Measurements from ENCODE around the gene SEMA6B.

The SEMA6B gene

GRCh38 chr19:4597975-4598671 lies 38.6 kb upstream of the SEMA6B start (continued):
- TF ChIP-seq ZNF791 (tag by site-specific recombination; IDR thresholded peaks at IDR 0.05) (no peak), ZNF426 (tag by site-specific recombination; IDR thresholded peaks at IDR 0.05) (no peak), ZNF449 (tag by site-specific recombination; IDR thresholded peaks at IDR 0.05) (no peak), ZSCAN30 (tag by site-specific recombination; IDR thresholded peaks at IDR 0.05) (no peak), ZNF514 (tag by site-specific recombination; IDR thresholded peaks at IDR 0.05) (no peak), ZNF600 (tag by site-specific recombination; IDR thresholded peaks at IDR 0.05) (0 out of 2 replicates have a peak, but pooled peaks have one; percentile 22), ZNF560 (tag by site-specific recombination; IDR thresholded peaks at IDR 0.05; ENCODE audit: borderline replicate concordance) (no peak), TCF7L2 (IDR thresholded peaks at IDR 0.05; ENCODE audit: borderline replicate concordance, low read depth, low read length) (no peak), KLF7 (tag by site-specific recombination; IDR thresholded peaks at IDR 0.05; ENCODE audit: borderline replicate concordance) (no peak), ZNF274 (IDR thresholded peaks at IDR 0.05; ENCODE audit: low read length) (no peak), ZNF274 (tag by site-specific recombination; IDR thresholded peaks at IDR 0.05; ENCODE audit: borderline replicate concordance) (no peak), ZNF341 (tag by site-specific recombination; IDR thresholded peaks at IDR 0.05; ENCODE audit: low read depth) (no peak), ZNF544 (tag by site-specific recombination; IDR thresholded peaks at IDR 0.05) (no peak), ZNF155 (tag by site-specific recombination; IDR thresholded peaks at IDR 0.05) (no peak), ZNF394 (tag by site-specific recombination; IDR thresholded peaks at IDR 0.05; ENCODE audit: borderline replicate concordance) (no peak), ZNF132 (tag by site-specific recombination; IDR thresholded peaks at IDR 0.05; ENCODE audit: borderline replicate concordance) (no peak), CTCF (tag by site-specific recombination; IDR thresholded peaks at IDR 0.05) (no peak), ZNF18 (tag by site-specific recombination; IDR thresholded peaks at IDR 0.05) (no peak), MZF1 (tag by site-specific recombination; IDR thresholded peaks at IDR 0.05; ENCODE audit: borderline replicate concordance) (no peak), GLIS1 (tag by site-specific recombination; IDR thresholded peaks at IDR 0.05) (no peak), ZBTB7A (tag by site-specific recombination; IDR thresholded peaks at IDR 0.05; ENCODE audit: low read depth) (peak; percentile 45; the same call in 1 of the 2 replicates), ZNF175 (tag by site-specific recombination; IDR thresholded peaks at IDR 0.05) (no peak), REPIN1 (tag by site-specific recombination; IDR thresholded peaks at IDR 0.05; ENCODE audit: low read depth) (no peak), ZBTB11 (tag by site-specific recombination; conservative IDR thresholded peaks at IDR 0.05; ENCODE audit: low read depth) (no peak), KLF1 (tag by site-specific recombination; IDR thresholded peaks at IDR 0.05) (peak; percentile 21; the same call in 1 of the 2 replicates), ZNF211 (tag by site-specific recombination; IDR thresholded peaks at IDR 0.05; ENCODE audit: low read depth) (no peak), ZNF280C (tag by site-specific recombination; IDR thresholded peaks at IDR 0.05) (no peak), GFI1B (tag by site-specific recombination; IDR thresholded peaks at IDR 0.05) (no peak), GLIS2 (tag by site-specific recombination; IDR thresholded peaks at IDR 0.05) (peak; percentile 53)

Data from HEK293 (cell line).